OCI-LY1 (cell line): ENCODE data around the gene ZNF862.

Source experiments
- H2AFZ ChIP-seq: fragments of 200-600 bp; sonication (generic), shearing (Covaris generic); 2 replicates; pipeline ENCODE4 v1.6.0; 2014; ENCODE audit warnings: antibody characterized with exemption, mild to moderate bottlenecking, low read length
- H3F3A ChIP-seq: fragments of 200-600 bp; sonication (generic), shearing (Covaris generic); 2 replicates; pipeline ENCODE4 v1.6.0; 2014; ENCODE audit warnings: mild to moderate bottlenecking, antibody characterized with exemption, low read length, moderate library complexity; ENCODE audit not compliant: insufficient read depth
- H3K27ac ChIP-seq: fragments of 200-600 bp; sonication (generic); 2 replicates; pipeline ENCODE4 v1.5.1; 2014; ENCODE audit warnings: low read length, mixed run types, mild to moderate bottlenecking, low read depth; ENCODE audit not compliant: poor library complexity, severe bottlenecking
- H3K27me3 ChIP-seq: fragments of 200-600 bp; sonication (generic); 2 replicates; pipeline ENCODE4 v1.6.0; 2014; ENCODE audit warnings: antibody characterized with exemption, mild to moderate bottlenecking, low read length, moderate library complexity; ENCODE audit not compliant: insufficient read depth
- H3K36me3 ChIP-seq: fragments of 200-600 bp; sonication (generic); 2 replicates; pipeline ENCODE4 v1.6.1; 2014; ENCODE audit warnings: mild to moderate bottlenecking, antibody characterized with exemption, low read length, moderate library complexity, mixed read lengths; ENCODE audit not compliant: insufficient read depth
- H3K4me1 ChIP-seq: fragments of 200-600 bp; sonication (generic); 2 replicates; pipeline ENCODE4 v1.5.1; 2014; ENCODE audit warnings: mild to moderate bottlenecking, low read length, moderate library complexity; ENCODE audit not compliant: insufficient read depth, severe bottlenecking
- H3K4me2 ChIP-seq: fragments of 200-600 bp; sonication (generic), shearing (Covaris generic); 2 replicates; pipeline ENCODE4 v1.6.1; 2014; ENCODE audit warnings: low read length
- H3K4me3 ChIP-seq: fragments of 200-600 bp; sonication (generic); 2 replicates; pipeline ENCODE4 v1.5.1; 2014; ENCODE audit warnings: low read length, low read depth, mild to moderate bottlenecking, mixed read lengths; ENCODE audit not compliant: poor library complexity, severe bottlenecking
- H3K79me2 ChIP-seq: fragments of 200-600 bp; shearing (Covaris generic); 2 replicates; pipeline ENCODE4 v1.6.1; 2016; ENCODE audit warnings: mixed run types, low read length, mixed read lengths; ENCODE audit not compliant: insufficient read depth
- H3K9ac ChIP-seq: fragments of 200-600 bp; sonication (generic), shearing (Covaris generic); 2 replicates; pipeline ENCODE4 v1.6.1; 2014; ENCODE audit warnings: mild to moderate bottlenecking, low read length, mixed read lengths
- H3K9me2 ChIP-seq: fragments of 200-600 bp; sonication (generic), shearing (Covaris generic); 2 replicates; pipeline ENCODE4 v1.6.1; 2014; ENCODE audit warnings: low read depth, mild to moderate bottlenecking, low read length, mixed read lengths
- H3K9me3 ChIP-seq: fragments of 200-600 bp; shearing (Covaris generic); 2 replicates; pipeline ENCODE4 v1.6.1; 2014; ENCODE audit warnings: low read length, mixed read lengths
- H4K20me1 ChIP-seq: fragments of 200-600 bp; sonication (generic), shearing (Covaris generic); 2 replicates; pipeline ENCODE4 v1.6.0; 2016; ENCODE audit warnings: mild to moderate bottlenecking, low read length; ENCODE audit not compliant: insufficient read depth
- EZH2 ChIP-seq: fragments of 200-600 bp; sonication (generic), shearing (Covaris generic); IDR thresholded peaks from 2 replicates; pipeline ENCODE4 v1.8.0; 2017; ENCODE audit warnings: borderline replicate concordance, mixed run types, mild to moderate bottlenecking, antibody characterized with exemption, low read length, moderate library complexity, mixed read lengths
- TF ChIP-seq, protein P1 (sequence below): fragments of 200-600 bp; sonication (generic), shearing (Covaris generic); IDR thresholded peaks from 2 replicates; pipeline ENCODE4 v1.5.1; 2017; ENCODE audit warnings: mild to moderate bottlenecking, antibody characterized with exemption, low read length, moderate library complexity, mixed read lengths

ZNF862 gene

DNA sequence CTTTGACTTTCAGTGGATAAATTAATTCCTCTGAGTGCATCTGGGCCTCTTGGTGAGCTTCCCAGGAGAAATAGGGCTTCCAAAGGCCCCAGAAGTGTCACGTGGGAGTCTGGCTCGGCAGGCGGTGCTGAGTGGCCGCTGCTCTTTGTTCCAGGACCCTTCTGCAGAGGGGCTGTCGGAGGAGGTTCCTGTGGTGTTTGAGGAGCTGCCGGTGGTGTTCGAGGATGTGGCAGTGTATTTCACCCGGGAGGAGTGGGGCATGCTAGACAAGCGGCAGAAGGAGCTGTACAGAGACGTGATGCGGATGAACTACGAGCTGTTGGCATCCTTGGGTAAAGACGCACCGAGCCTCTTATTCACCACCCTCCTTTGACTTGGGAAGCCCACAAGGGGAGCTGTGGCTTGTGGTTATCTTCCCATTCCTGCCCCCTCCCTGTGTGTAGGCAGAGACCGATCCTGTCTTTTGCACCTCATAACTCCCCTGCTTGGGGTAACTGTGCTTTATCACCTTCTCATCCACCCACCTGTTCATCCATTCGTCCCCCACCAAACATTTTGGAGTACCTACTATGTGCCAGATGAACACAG lies 11.9 kb downstream of the ZNF862 start:
- Histone ChIP-seq H3K9me2 (no peaks in the 10 kb centered on the region), H4K20me1 (no peaks in the 10 kb centered on the region), H3K9ac (no peak overlapping the region), H3K27me3 (no peaks in the 10 kb centered on the region), H3K9me3 (no peaks in the 10 kb centered on the region), H3K4me3 (no peak overlapping the region), H3F3A (no peaks in the 10 kb centered on the region), H3K4me2 (no peak overlapping the region), H3K27ac (no peak overlapping the region), H3K36me3 (no peaks in the 10 kb centered on the region), H3K4me1 (no peaks in the 10 kb centered on the region), H3K79me2 (no peaks in the 10 kb centered on the region), H2AFZ (no peak overlapping the region)
- no peak for TF ChIP-seq EZH2
- TF ChIP-seq, protein P1, sequence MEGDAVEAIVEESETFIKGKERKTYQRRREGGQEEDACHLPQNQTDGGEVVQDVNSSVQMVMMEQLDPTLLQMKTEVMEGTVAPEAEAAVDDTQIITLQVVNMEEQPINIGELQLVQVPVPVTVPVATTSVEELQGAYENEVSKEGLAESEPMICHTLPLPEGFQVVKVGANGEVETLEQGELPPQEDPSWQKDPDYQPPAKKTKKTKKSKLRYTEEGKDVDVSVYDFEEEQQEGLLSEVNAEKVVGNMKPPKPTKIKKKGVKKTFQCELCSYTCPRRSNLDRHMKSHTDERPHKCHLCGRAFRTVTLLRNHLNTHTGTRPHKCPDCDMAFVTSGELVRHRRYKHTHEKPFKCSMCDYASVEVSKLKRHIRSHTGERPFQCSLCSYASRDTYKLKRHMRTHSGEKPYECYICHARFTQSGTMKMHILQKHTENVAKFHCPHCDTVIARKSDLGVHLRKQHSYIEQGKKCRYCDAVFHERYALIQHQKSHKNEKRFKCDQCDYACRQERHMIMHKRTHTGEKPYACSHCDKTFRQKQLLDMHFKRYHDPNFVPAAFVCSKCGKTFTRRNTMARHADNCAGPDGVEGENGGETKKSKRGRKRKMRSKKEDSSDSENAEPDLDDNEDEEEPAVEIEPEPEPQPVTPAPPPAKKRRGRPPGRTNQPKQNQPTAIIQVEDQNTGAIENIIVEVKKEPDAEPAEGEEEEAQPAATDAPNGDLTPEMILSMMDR, result no peak

DNA sequence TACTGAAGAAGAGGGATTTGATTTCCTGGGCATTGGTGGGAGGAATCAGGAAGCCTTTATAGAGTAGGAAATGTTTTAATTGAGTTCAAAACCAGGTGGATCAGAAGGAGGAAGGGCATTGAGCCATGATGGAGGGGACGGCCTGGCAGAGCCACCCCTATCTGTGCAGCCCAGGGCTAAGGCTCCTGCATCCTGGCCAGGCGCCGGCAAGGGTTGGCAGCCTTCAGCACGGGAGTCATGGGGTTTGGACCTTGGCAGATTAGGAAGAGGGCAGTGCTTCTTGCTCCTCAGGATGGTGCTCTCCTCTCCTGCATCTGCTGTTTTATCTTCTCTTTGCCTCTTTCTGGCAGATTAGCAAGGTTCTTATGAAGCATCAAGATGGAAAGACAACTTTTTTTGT lies 12.5 kb downstream of the ZNF862 start:
- Histone ChIP-seq H3K27me3 (no peaks in the 10 kb centered on the region; the same call in 1 of the 2 replicates), H3K9me2 (no peaks in the 10 kb centered on the region), H3F3A (no peaks in the 10 kb centered on the region), H3K79me2 (no peaks in the 10 kb centered on the region), H2AFZ (no peak overlapping the region), H3K4me1 (no peaks in the 10 kb centered on the region), H4K20me1 (no peaks in the 10 kb centered on the region), H3K9ac (no peak overlapping the region), H3K4me3 (no peak overlapping the region), H3K27ac (no peak overlapping the region), H3K4me2 (no peak overlapping the region), H3K36me3 (no peaks in the 10 kb centered on the region), H3K9me3 (no peaks in the 10 kb centered on the region)
- TF ChIP-seq EZH2, result no peak
- TF ChIP-seq, protein P1, result no peak

DNA sequence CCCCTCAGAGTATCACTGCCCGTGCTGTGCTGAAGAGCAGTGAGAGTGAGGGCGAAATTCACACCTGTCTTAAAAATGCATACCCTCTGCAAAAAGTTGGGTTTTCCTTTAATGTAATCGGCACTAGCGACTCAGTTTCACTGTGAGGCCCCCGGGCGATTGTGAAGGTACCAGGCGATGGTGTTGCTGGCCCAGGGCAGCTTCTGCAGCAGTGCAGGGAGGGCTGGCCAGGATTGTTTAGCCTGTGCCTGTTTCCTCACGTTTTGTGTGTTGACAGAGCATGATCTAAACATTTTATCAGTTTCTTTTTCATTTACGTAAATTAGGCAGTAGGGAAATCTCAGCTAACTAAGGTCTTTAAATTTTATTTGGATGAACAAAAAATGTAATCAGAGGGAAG lies 13.3 kb downstream of the ZNF862 start:
- H3K4me2 ChIP-seq, result no peak overlapping the region
- H2AFZ ChIP-seq, result no peak overlapping the region
- H3K9me2 ChIP-seq, result no peaks in the 10 kb centered on the region
- no peaks in the 10 kb centered on the region for H4K20me1 ChIP-seq
- H3K4me1 ChIP-seq, result no peaks in the 10 kb centered on the region
- no peaks in the 10 kb centered on the region for H3F3A ChIP-seq
- no peaks in the 10 kb centered on the region for H3K9me3 ChIP-seq
- TF ChIP-seq, protein P1, result no peak
- TF ChIP-seq EZH2, result no peak
- no peak overlapping the region for H3K4me3 ChIP-seq
- H3K79me2 ChIP-seq, result no peaks in the 10 kb centered on the region
- no peak overlapping the region for H3K27ac ChIP-seq
- no peaks in the 10 kb centered on the region for H3K36me3 ChIP-seq
- no peak overlapping the region for H3K9ac ChIP-seq
- H3K27me3 ChIP-seq, result no peaks in the 10 kb centered on the region; the same call in 1 of the 2 replicates
